ENCODE results near the gene CRIM1.

CRIM1 gene

GRCh38 chr2:36561237-36561944, 205.8 kb downstream of the CRIM1 start:
- peak; percentile 86 for DNase-seq (ENCODE audit: low read depth)

- peak; percentile 60 for DNase-seq (ENCODE audit: low read depth)
Measured at GRCh38 chr2:36562240-36562639, 206.7 kb downstream of the CRIM1 start.

DNA sequence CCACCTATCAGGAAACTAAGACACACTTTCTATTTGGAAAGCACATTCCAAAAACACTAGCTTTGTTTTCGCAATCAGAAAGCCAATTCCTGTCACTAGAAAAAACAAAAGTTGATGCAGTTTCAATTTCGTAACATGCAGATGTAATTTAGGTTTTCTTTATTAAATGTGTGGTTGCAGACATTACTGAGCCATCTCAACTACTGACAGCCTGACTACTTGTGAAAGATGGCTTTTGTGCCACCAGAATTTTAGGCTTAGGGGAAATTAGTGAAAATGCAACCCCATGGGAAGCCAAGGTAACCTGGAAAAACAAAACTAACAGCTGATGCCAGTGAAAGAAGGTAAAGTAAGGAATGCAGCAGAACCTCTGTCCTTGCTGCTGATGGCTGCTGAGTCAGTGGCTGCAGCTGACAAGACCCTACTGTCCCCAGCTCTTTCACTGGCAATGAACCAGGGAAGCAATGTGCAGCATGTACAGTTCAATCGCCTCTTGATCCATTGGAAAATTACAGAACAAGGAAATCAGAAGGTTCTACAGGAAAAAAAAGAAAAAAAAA, 207.5 kb downstream of the CRIM1 start:
- DNase-seq (ENCODE audit: low read depth), result no peak

GRCh38 chr2:36564377-36564930, 208.9 kb downstream of the CRIM1 start:
- no peak for DNase-seq (ENCODE audit: low read depth)

DNA sequence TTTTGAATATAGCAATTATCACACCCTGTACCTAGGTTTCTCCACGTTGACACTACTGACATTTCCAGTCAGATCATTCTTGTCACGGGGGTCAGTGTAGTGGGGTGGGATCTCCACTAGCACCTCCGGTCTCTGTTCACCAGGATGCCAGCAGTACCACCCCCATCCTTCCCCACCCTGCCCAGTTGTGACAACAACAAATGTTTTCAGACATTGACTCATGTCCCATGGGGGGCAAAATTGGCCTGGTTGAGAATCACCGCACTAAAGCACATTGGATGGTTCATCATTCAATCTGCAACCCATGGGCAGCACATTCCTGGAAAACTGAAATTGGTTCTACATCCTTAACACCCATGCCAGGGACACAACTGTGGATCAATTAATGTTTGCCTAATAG, 210.1 kb downstream of the CRIM1 start:
- DNase-seq (ENCODE audit: low read depth), result no peak

GRCh38 chr2:36566887-36567286, 211.3 kb downstream of the CRIM1 start:
- no peak for DNase-seq (ENCODE audit: low read depth)

DNA sequence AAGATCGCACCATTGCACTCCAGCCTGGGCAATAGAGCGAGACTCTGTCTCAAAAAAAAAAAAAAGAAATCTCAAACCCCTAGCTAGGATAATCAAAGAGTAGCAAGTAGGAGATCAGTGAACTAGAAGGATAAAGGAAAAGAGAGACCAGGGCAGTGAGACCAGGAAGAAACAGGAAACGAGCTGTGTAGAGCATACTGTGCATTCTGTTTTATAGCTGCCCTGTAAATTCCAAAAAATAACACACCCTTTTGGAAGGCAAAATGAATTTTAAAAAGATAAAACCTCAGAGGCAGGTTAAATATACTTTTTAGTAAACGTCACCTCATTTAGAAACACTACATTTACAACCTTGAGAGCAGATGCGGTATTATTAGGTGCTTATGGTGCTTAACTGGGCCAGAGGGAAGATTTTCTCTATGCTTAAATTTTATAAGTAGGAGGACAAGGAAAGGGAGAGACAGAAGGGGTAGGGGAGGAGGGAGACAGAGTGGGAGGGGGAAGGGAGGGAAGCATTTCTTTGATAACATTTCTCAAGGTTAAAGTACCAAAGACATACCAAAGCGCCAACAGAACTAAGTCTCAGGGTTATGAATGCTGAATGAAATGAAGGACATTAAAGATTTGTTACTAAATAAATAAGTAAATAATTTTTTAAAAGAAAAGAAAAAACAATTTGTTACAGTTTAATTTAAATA, 212.3 kb downstream of the CRIM1 start:
- no peak for DNase-seq (ENCODE audit: low read depth)

GRCh38 chr2:36568516-36569246, 213.1 kb downstream of the CRIM1 start:
- DNase-seq (ENCODE audit: low read depth), result no peak

- DNase-seq (ENCODE audit: low read depth), result no peak
Measured at GRCh38 chr2:36569267-36569856, 213.8 kb downstream of the CRIM1 start.

GRCh38 chr2:36570416-36570815, 214.8 kb downstream of the CRIM1 start:
- no peak for DNase-seq (ENCODE audit: low read depth)

- no peak for DNase-seq (ENCODE audit: low read depth)
Measured at GRCh38 chr2:36572054-36572718, 216.6 kb downstream of the CRIM1 start.

GRCh38 chr2:36572719-36573059, 217.1 kb downstream of the CRIM1 start:
- DNase-seq (ENCODE audit: low read depth), result no peak

DNA sequence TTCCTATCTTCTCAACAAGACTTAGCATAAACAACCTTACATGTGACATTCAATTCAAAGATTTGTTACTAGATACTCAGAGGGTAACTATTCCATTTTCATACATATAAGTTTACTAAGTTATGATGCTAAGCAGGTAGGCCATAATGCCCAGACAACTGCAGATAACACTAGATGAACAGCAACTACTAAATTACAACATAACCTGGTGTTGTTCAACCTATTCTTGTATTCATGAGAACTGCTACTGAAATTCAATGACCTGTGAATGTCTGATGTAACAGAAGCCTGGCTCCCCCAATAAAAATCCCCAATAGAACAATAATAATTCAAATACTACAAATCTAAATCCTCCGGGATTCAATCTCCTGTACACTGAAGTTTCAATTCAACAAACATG, 217.6 kb downstream of the CRIM1 start:
- DNase-seq (ENCODE audit: low read depth), result no peak

DNA sequence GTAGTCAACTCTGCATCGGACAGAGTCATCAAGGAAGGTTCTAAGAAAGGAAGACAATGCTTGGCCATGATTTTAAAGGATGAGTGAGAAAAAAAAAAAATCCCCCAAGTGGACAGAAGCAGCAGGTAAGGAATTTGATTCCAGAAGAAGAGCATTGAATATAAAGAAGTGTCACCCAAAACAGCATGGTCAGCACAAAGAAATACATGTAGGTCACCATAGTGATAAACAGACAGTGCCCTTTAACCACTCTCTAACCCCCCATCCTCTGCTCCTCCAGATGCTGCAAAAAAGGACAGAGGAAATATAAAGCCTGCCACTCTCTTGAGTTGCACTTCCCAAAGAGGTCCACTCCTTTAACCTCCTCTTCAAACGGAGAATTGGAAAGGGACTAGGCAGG, 219.0 kb downstream of the CRIM1 start:
- no peak for DNase-seq (ENCODE audit: low read depth)

- DNase-seq (ENCODE audit: low read depth), result no peak
Measured at GRCh38 chr2:36577884-36578283, 222.3 kb downstream of the CRIM1 start.

- no peak for DNase-seq (ENCODE audit: low read depth)
Measured at GRCh38 chr2:36578343-36579296, 223.0 kb downstream of the CRIM1 start.

- no peak for DNase-seq (ENCODE audit: low read depth)
Measured at GRCh38 chr2:36579297-36579664, 223.7 kb downstream of the CRIM1 start.

DNA sequence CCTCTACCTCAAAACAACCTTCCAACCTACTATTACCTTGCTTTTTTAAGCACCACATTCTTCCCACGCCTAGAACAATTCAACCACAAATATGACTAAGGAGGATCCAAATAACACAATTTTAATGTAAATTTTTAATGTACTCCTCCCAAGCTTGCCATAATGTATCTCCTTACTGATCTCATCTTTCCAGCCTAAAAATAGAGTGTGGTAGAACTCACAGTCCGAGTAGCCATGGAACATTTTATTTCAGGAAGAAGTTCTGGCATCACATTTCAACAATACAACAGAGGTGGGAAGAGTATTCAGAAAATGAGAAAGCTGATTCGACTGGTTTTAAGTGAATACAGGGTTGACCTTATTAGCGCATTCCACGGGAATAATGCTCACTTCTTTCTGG, 227.0 kb downstream of the CRIM1 start:
- no peak for DNase-seq (ENCODE audit: low read depth)

- DNase-seq (ENCODE audit: low read depth), result no peak
Measured at GRCh38 chr2:36582951-36583350, 227.4 kb downstream of the CRIM1 start.

- no peak for DNase-seq (ENCODE audit: low read depth)
Measured at GRCh38 chr2:36584148-36584794, 228.7 kb downstream of the CRIM1 start.

All from non-pigmented ciliary epithelial cell (primary cell).